Measurements from ENCODE around the gene MC1R. TPM values are rescaled to one million over a fixed set of nuclear protein-coding genes. Genes with fewer than 3 reads are reported as not detected.
A peak's percentile ranks its signal among the peaks of the same experiment; 100 is the strongest.

MC1R gene
- total RNA-seq, 1 experiment from 2014 or later, result 3.8 TPM

GRCh38 chr16:89899879-89900481 lies 18.7 kb upstream of the MC1R start:
- Mint-ChIP-seq H3K36me3 (peaks cover 25% of the 10 kb centered on the region), H3K9me3 (no peaks in the 10 kb centered on the region), H3K4me3 (no peak overlapping the region), H3K27ac (peak overlapping the region; percentile 74; the same call in 1 of the 2 replicates), H3K27me3 (ENCODE audit: low read depth) (no peaks in the 10 kb centered on the region), H3K4me1 (no peaks in the 10 kb centered on the region)
- no peak for TF ChIP-seq GRHL2 (CRISPR knock-in tag; IDR thresholded peaks at IDR 0.05; ENCODE audit: insufficient replicate concordance, severe bottlenecking)
- no peak for TF ChIP-seq ZNF281 (CRISPR knock-in tag; IDR thresholded peaks at IDR 0.05)
- no peak for TF ChIP-seq SMAD4 (CRISPR knock-in tag; IDR thresholded peaks at IDR 0.05)
- TF ChIP-seq ZBTB21 (CRISPR knock-in tag; IDR thresholded peaks at IDR 0.05; ENCODE audit: borderline replicate concordance), result no peak
- no peak for TF ChIP-seq ZBTB43 (CRISPR knock-in tag; IDR thresholded peaks at IDR 0.05)
- no peak for TF ChIP-seq GTF2I (CRISPR knock-in tag; conservative IDR thresholded peaks at IDR 0.05)
- no peak for ATAC-seq
- CTCF ChIA-PET, result interaction anchor here (4.2 kb wide), 1 partner anchor 10 kb away, joined by 19 read pairs; no protein-coding TSS in a partner anchor
- POLR2A ChIA-PET, result no interaction called here
- no peak for DNase-seq (ENCODE audit: low spot score)

GRCh38 chr16:89900885-89901284 lies 17.8 kb upstream of the MC1R start:
- CTCF ChIA-PET, result interaction anchor here (4.2 kb wide), 1 partner anchor 9 kb away, joined by 19 read pairs; no protein-coding TSS in a partner anchor
- Mint-ChIP-seq H3K4me3 (no peak overlapping the region), H3K9me3 (no peaks in the 10 kb centered on the region), H3K36me3 (peaks cover 26% of the 10 kb centered on the region), H3K27me3 (ENCODE audit: low read depth) (no peaks in the 10 kb centered on the region), H3K4me1 (no peaks in the 10 kb centered on the region), H3K27ac (no peak overlapping the region)
- TF ChIP-seq PRRX2 (CRISPR knock-in tag; IDR thresholded peaks at IDR 0.05) (no peak), FOXP1 (CRISPR knock-in tag; IDR thresholded peaks at IDR 0.05; ENCODE audit: borderline replicate concordance) (no peak), IRF1 (CRISPR knock-in tag; IDR thresholded peaks at IDR 0.05) (no peak), ETV6 (CRISPR knock-in tag; IDR thresholded peaks at IDR 0.05) (no peak), AR (CRISPR knock-in tag; IDR thresholded peaks at IDR 0.05) (no peak), MLX (CRISPR knock-in tag; IDR thresholded peaks at IDR 0.05) (no peak), ZNF281 (CRISPR knock-in tag; IDR thresholded peaks at IDR 0.05) (no peak), AFF4 (CRISPR knock-in tag; IDR thresholded peaks at IDR 0.05; ENCODE audit: borderline replicate concordance) (no peak), TEAD1 (CRISPR knock-in tag; IDR thresholded peaks at IDR 0.05) (no peak), CREB1 (CRISPR knock-in tag; IDR thresholded peaks at IDR 0.05) (no peak)
- POLR2A ChIA-PET, result no interaction called here
- ATAC-seq, result no peak
- DNase-seq (ENCODE audit: low spot score), result no peak

Data from WTC11 (cell line).